Epithelial cell of proximal tubule (primary cell): ENCODE data around the gene BANF2. TPM values are rescaled to one million over a fixed set of nuclear protein-coding genes. Genes with fewer than 3 reads are reported as not detected.

Source experiments
- DNase-seq: peaks from one replicate; pipeline ENCODE4 v3.0.0-alpha.2; 2011; ENCODE audit warnings: low read depth
- H3K4me3 ChIP-seq: 2 replicates; pipeline ENCODE4 v1.5.1; 2011; ENCODE audit warnings: low read depth, mild to moderate bottlenecking, low read length
- total RNA-seq: library from RNA; depleted of rRNA; stranded (reverse); fragments of >200 nt; gene quantifications from 2 replicates; pipeline ENCODE4 v1.2.3, GENCODE V29; 2015
- TF ChIP-seq, protein P1 (sequence below): conservative IDR thresholded peaks from 2 replicates; pipeline ENCODE4 v1.5.1; 2012; ENCODE audit warnings: low read depth, mild to moderate bottlenecking, low read length

BANF2 gene
- total RNA-seq, 1 donor from 2014 or later, result not detected

DNA sequence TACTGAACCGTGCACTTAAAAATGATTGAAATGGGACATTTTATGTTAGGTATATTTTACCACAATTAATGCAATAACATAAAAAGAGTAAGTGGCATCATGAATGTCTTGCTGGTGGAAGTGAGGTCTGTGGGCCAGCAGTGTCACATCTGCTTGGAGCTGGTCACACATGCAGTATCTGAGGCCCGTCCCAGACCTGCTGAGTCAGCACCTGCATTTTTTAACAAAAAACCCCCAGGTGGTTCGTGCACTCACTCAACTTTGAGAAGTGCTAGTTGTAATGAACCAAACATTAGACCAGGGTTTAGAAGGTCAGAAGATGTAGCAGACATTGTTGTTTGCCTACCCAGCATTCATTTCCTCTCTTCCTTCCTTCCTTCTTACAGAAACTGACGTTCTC, 21.0 kb downstream of the BANF2 start:
- no peak overlapping the region for H3K4me3 ChIP-seq
- TF ChIP-seq, protein P1, sequence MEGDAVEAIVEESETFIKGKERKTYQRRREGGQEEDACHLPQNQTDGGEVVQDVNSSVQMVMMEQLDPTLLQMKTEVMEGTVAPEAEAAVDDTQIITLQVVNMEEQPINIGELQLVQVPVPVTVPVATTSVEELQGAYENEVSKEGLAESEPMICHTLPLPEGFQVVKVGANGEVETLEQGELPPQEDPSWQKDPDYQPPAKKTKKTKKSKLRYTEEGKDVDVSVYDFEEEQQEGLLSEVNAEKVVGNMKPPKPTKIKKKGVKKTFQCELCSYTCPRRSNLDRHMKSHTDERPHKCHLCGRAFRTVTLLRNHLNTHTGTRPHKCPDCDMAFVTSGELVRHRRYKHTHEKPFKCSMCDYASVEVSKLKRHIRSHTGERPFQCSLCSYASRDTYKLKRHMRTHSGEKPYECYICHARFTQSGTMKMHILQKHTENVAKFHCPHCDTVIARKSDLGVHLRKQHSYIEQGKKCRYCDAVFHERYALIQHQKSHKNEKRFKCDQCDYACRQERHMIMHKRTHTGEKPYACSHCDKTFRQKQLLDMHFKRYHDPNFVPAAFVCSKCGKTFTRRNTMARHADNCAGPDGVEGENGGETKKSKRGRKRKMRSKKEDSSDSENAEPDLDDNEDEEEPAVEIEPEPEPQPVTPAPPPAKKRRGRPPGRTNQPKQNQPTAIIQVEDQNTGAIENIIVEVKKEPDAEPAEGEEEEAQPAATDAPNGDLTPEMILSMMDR, result no peak
- DNase-seq, result no peak

DNA sequence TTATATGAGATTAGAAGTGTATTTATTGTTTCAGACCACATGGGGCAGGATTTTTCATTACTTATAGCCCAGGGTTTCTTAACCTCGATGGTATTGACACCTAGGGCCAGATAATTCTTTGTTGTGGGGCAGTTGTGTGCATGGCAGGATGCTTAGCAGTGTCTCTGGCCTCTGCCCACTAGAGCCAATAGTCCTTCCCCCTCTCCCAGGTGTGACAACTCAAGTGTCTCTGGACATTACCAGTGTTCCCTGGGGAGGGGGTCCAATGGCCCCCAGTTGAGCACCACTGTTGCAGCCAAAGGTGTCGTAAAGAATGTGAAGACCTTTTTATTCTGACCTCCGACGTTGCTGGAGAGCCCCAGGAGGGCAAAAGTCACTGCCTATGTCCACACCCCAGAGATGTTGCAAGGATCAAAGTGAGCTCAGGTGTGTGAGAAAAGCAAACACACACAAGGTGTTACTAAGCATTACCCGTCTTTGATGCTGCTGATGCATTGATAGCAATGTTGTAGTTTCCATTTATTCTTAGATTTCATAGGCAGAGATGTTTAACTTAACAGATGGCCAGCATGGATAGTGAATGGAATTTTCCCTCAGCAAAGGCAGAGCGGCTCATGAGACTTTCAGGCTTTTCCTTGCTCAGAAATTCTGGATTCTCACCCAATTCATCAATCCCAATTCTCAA, 22.2 kb downstream of the BANF2 start:
- no peak overlapping the region for H3K4me3 ChIP-seq
- no peak for DNase-seq
- TF ChIP-seq, protein P1, result peak; percentile 25

DNA sequence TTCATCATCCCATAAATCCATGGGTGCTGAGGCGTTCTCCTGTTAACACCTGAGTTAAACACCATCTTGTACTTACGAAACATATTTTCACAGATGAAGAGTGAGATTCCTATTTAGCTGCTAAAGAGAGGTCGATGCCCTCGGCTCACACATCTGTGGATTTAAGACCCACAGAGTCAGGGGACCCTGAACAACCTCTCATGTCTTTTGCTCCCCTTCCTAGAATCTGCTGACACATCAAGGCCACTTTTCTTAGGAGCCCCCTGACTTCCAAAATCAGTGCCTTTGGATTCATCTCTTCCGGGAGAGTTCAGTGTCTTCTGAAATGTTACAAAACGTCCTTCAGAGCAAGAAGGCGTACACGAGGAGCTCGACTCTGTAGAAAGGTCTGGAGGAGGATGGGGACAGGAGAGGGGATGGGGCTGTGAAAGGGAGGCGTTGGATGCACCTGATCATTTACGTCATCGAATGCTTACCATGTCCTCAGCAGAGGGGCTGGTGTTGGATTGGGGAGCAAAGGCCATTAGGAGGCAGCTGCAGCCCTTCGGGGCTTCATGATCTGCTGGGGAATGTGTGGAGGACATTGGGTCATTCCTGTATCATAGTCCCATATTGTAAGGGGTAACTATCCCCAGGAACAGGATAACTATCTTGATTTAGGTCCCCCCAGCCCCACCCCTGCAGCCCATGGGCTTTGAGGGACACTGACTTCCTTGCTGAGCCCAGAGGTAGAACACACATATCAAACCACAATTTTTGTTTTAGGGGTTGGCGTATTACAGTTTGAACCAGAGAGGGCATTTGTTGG, 22.9 kb downstream of the BANF2 start:
- DNase-seq, result no peak
- TF ChIP-seq, protein P1, result no peak
- no peak overlapping the region for H3K4me3 ChIP-seq

DNA sequence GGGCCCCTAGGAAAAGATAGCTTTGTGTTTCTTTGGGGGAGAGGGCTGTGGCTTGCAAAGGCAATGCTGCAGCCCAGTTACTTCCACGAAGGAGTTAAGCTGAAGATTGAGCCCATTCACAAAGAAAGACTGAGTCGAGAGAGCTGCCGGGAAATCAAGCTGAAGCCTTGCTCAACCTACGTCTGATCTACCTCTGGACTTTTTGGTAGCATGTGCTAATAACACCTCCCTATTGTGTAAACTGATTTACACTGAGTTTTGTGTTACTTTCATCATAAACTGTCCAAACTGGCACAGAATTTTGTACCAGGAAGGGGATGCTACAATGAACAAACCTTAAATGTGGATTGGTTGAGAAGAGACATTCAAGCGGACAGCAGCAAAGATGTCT, 23.5 kb downstream of the BANF2 start:
- no peak for DNase-seq
- TF ChIP-seq, protein P1, result no peak

DNA sequence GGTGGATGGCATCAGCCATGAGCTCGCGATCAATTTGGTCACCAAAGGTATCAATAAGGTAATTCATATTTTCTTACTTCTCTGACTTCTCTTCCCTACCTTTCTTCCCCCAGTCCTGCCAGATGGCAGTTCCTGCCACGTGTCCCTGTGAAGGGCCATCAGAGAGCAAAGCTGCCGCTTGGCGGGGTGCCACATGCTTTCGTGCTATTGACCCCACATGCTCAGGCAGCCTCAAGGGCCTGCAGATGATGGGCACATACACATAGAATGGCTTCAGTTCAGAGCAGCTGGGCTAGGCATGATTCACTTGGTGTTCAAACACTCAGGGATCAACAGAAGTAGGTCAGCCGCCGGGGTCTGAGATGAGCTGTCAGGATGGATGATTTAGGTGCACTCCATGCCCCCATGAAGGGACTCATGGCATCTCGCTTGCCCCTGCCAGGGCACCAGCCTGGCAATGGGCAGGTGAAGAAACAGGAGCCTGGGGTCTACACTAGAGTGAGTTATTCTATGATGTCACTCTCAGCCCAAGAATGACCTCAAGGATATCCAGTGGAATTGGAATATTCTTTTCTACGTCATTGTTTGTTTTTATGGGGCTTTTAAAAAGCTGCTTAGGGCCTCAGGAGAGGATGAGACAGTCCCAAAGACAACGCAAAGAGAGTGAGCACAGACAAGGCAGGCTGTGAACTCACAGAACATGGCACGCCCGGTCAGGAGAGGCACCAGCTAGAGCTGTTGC, 25.5 kb downstream of the BANF2 start:
- no peak overlapping the region for H3K4me3 ChIP-seq
- no peak for DNase-seq
- TF ChIP-seq, protein P1, result no peak

More for the DNA sequence above, 23.5 kb downstream of the BANF2 start:
- H3K4me3 ChIP-seq, result no peak overlapping the region

DNA sequence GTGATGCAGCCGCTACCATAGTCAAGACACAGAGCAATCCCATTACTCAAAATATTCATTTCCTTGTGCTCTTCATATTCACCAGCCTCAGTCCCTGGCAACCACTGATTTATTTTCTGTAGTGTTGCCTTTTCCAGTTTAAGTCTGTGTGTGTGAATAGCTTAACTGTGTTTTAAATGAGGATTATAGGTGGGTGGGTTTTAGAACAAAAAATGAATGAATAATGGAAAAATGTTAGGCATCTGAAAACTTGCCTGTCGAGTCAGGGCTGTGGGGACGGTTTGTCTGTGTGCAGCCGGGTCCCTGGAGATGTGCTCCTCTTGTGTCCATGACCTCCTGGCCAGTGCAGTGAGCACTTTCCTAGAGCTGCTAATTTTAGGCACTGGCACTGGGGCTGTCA, 27.1 kb downstream of the BANF2 start:
- H3K4me3 ChIP-seq, result no peak overlapping the region
- DNase-seq, result no peak
- TF ChIP-seq, protein P1, result no peak
